K562 (cell line): ENCODE measurements around the gene MOSPD3. TPM values are rescaled to one million over a fixed set of nuclear protein-coding genes. Genes with fewer than 3 reads are reported as not detected.
A peak's percentile ranks its signal among the peaks of the same experiment; 100 is the strongest.

ENCODE experiments used
- ATAC-seq: fragments of 200-7000 bp; cut with Tn5 transposase; 3 replicates; pipeline ENCODE4 v1.9.1; 2020; ENCODE audit warnings: moderate library complexity
- BruUV-seq: library from RNA; stranded (reverse); fragments of 400-500 nt; replicated peaks from 2 replicates; lab custom pipeline; 2021; lab: Mats Ljungman, UMichigan
- CTCF ChIA-PET: fragments of 300-600 bp; formaldehyde crosslinking; extraction: SDS; loops from one replicate; lab custom pipeline; 2021; ENCODE audit warnings: low intra/inter-chr PET ratio; lab: Yijun Ruan, JAX
- POLR2A ChIA-PET: fragments of 300-600, 350-650 bp; sonication (Branson Sonifier 250); formaldehyde crosslinking; extraction: SDS; loops from one replicate; lab custom pipeline; 2021; ENCODE audit warnings: antibody characterized with exemption, inconsistent platforms; lab: Yijun Ruan, JAX
- DNase-seq, 4 experiments: peaks; one replicate each; pipeline versions ENCODE4 v3.0.0 to v3.0.0-alpha.2; 2011 to 2018; ENCODE audit warnings: low spot score in 3 of 4, mixed read lengths in 3 of 4; ENCODE audit errors: extremely low read depth in 1 of 4
- FAIRE-seq: peaks from 2 replicates; lab custom pipeline; 2011; peaks lifted over from hg19 to GRCh38; lab: Jason Lieb, UNC
- H2AFZ ChIP-seq: 2 replicates; pipeline ENCODE4 v1.6.0; 2011; ENCODE audit warnings: low read depth, low read length, control low read depth, inconsistent platforms
- H3K27ac ChIP-seq: fragments of 200-600 bp; 3 replicates; pipeline ENCODE4 v1.8.0; 2011; ENCODE audit warnings: low read depth, mild to moderate bottlenecking, control low read depth, inconsistent platforms, low read length, moderate library complexity, mixed read lengths; ENCODE audit errors: extremely low read depth
- H3K27me3 ChIP-seq, 2 experiments: fragments of 300-600 bp in 1 of 2; 2 replicates in 1 of 2; 3 replicates in 1 of 2; pipeline versions ENCODE4 v1.6.0 to v1.8.0; 2011; ENCODE audit warnings: inconsistent platforms in 2 of 2, low read length in 2 of 2, mild to moderate bottlenecking in 1 of 2, mixed read lengths in 1 of 2, moderate library complexity in 1 of 2; ENCODE audit not compliant: control insufficient read depth in 2 of 2, insufficient read depth in 2 of 2
- H3K36me3 ChIP-seq: fragments of 300-600 bp; 3 replicates; pipeline ENCODE4 v1.8.0; 2011; ENCODE audit warnings: mild to moderate bottlenecking, low read length, inconsistent platforms; ENCODE audit not compliant: control insufficient read depth, insufficient read depth
- H3K4me1 ChIP-seq, 2 experiments: fragments of 200-600 bp in 1 of 2; replicated peaks in 1 of 2; 2 replicates in 1 of 2; 3 replicates in 1 of 2; pipeline versions ENCODE4 v1.5.1 to v1.8.0; 2011; ENCODE audit warnings: inconsistent platforms in 2 of 2, low read length in 2 of 2, mild to moderate bottlenecking in 1 of 2, mixed read lengths in 1 of 2, moderate library complexity in 1 of 2; ENCODE audit not compliant: control insufficient read depth in 2 of 2, insufficient read depth in 2 of 2
- H3K4me2 ChIP-seq: 2 replicates; pipeline ENCODE4 v1.6.1; 2011; ENCODE audit warnings: low read length, control low read depth, inconsistent platforms, mixed read lengths; ENCODE audit not compliant: insufficient read depth
- H3K4me3 ChIP-seq: fragments of 200-600 bp; sonication (generic), shearing (Covaris generic); 2 replicates; pipeline ENCODE4 v1.5.1; 2016; ENCODE audit warnings: control low read depth, inconsistent platforms
- H3K79me2 ChIP-seq: fragments of 200-600 bp; 3 replicates; pipeline ENCODE4 v1.8.0; 2011; ENCODE audit warnings: low read length, inconsistent platforms; ENCODE audit not compliant: control insufficient read depth, insufficient read depth
- H3K9ac ChIP-seq, 2 experiments: 2 replicates each; pipeline versions ENCODE4 v1.6.0 to v1.6.1; 2011; ENCODE audit warnings: low read depth in 2 of 2, low read length in 2 of 2, control low read depth in 1 of 2, inconsistent platforms in 1 of 2, mild to moderate bottlenecking in 1 of 2, mixed read lengths in 1 of 2; ENCODE audit not compliant: insufficient read depth in 1 of 2
- H3K9me1 ChIP-seq: one replicate; pipeline ENCODE4 v1.6.0; 2011; ENCODE audit warnings: inconsistent platforms, mild to moderate bottlenecking, low read length, moderate library complexity; ENCODE audit not compliant: control insufficient read depth, insufficient read depth
- H3K9me3 ChIP-seq: replicated peaks from 2 replicates; pipeline ENCODE4 v1.5.1; 2011; ENCODE audit warnings: low read depth, low read length, inconsistent platforms; ENCODE audit not compliant: control insufficient read depth, insufficient read depth
- H4K20me1 ChIP-seq: replicated peaks from 2 replicates; pipeline ENCODE4 v1.6.1; 2011; ENCODE audit warnings: low read length, inconsistent platforms, mixed read lengths; ENCODE audit not compliant: control insufficient read depth, insufficient read depth
- DMBX1 ChIP-seq: fragments of 250-450 bp; sonication (Bioruptor Pico); IDR thresholded peaks from 2 replicates; pipeline ENCODE4 v1.8.0; 2022; ENCODE audit warnings: inconsistent platforms, mild to moderate bottlenecking, moderate library complexity, borderline replicate concordance
- WGBS: fragments of 100-300 bp; shearing (Covaris generic); methylation state at CpG from one replicate; pipeline ENCODE4 v1.1.6; 2016; ENCODE audit warnings: low coverage, mixed read lengths; ENCODE audit not compliant: insufficient coverage; ENCODE audit errors: missing lambda C conversion rate; 5-methylcytosine and 5-hydroxymethylcytosine counted together
- in situ Hi-C: fragments of 300-500 bp; cut with MboI; formaldehyde crosslinking; loops from 4 replicates; pipeline ENCODE4 v1.15.0; 2018; ENCODE audit warnings: inconsistent platforms, mixed read lengths
- intact Hi-C: fragments of 100-400 bp; cut with micrococcal nuclease; formaldehyde crosslinking; loops from 2 replicates; pipeline ENCODE4 v1.14.2; 2022
- polyA plus RNA-seq, 8 experiments: library from polyadenylated mRNA; depleted of rRNA in 4 of 8; stranded (reverse) in 5 of 8; unstranded in 3 of 8; fragments of >200 nt; fragmentation: Nextera tagmentation in 2 of 8; fragmentation: Illumina TruSeq in 1 of 8; extraction: Ambion mirVana in 2 of 8; extraction: Trizol in 1 of 8; gene quantifications; 2 replicates each; pipeline versions ENCODE4 v1.2.1 to v1.2.3, GENCODE V29; 2011 to 2014; ENCODE audit warnings: inconsistent platforms in 1 of 8, missing spikeins in 1 of 8
- total RNA-seq, 7 experiments: library from RNA; depleted of rRNA in 6 of 7; stranded (reverse); fragments of >200 nt in 6 of 7; fragmentation: Illumina TruSeq in 2 of 7; extraction: Trizol in 2 of 7; gene quantifications; 2 replicates each; pipeline versions ENCODE4 v1.2.1 to v1.2.3, GENCODE V29; 2011 to 2021; ENCODE audit warnings: low replicate concordance in 1 of 7
- TF ChIP-seq, protein P1 (sequence below): sonication (generic); formaldehyde crosslinking; IDR thresholded peaks from 2 replicates; pipeline ENCODE4 v1.8.0; 2022; ENCODE audit warnings: mild to moderate bottlenecking, low read depth, missing genetic modification reagents

Gene MOSPD3
- total and polyA plus RNA-seq, 9 of the 15 experiments (the other 6 are each of a cell fraction or from before 2014, with no cell fraction given), result 1.4 to 32.1 (median 7.3) TPM

DNA sequence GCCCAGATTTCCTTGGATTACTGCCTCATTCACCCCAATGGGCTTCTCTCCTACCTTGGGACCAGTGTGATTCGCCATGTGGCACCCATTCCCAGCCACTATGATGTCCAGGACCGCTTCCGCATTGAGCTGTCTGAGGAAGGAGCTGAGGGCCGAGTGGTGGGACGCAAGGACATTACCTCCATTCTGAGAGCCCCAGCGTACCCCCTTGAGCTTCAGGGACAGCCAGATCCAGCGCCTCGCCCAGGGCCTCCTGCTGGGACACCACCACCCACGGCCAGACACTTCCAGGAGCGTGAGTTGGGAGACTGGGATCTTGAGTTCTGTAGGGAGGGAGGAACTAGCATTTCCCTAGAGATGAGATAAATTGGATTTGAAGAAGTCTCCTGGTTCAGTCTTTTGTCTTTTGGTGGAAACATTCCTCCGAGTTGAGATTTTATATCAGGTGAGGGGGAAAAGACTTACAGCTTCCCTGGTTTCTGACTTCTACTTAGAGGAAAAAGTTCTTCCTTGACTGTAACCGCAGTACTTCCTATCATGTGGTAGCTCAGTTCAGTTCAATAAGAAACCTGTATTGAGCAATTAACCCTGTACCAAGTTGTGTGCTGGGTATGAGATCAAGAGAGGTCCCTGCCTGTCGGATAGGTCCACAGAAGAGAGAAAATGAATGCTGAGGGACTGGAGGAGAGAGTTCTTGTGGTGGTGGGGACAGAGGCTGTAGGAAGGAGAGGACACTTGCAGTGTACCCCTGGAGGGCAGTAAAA, 1.3 kb downstream of the MOSPD3 start:
- peaks cover 3% of the 10 kb centered on the region; the same call in 1 of the 3 replicates for H3K36me3 ChIP-seq
- in situ Hi-C loops (no loop called here), intact Hi-C loops (loop anchor here (2.0 kb wide), 1 partner anchor 77 kb away; no protein-coding TSS in a partner anchor)
- H4K20me1 ChIP-seq, result no peaks in the 10 kb centered on the region
- no TSS peak for BruUV-seq
- no peak for DNase-seq
- FAIRE-seq, result no peak
- peak overlapping the region; percentile 52; the same call in 1 of the 2 replicates for H3K4me3 ChIP-seq
- no peaks in the 10 kb centered on the region for H3K9me1 ChIP-seq
- H3K27me3 ChIP-seq, result no peaks in the 10 kb centered on the region
- no peak for TF ChIP-seq DMBX1 (CRISPR knock-in tag)
- TF ChIP-seq, protein P1, sequence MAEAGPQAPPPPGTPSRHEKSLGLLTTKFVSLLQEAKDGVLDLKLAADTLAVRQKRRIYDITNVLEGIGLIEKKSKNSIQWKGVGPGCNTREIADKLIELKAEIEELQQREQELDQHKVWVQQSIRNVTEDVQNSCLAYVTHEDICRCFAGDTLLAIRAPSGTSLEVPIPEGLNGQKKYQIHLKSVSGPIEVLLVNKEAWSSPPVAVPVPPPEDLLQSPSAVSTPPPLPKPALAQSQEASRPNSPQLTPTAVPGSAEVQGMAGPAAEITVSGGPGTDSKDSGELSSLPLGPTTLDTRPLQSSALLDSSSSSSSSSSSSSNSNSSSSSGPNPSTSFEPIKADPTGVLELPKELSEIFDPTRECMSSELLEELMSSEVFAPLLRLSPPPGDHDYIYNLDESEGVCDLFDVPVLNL (CRISPR knock-in tag), result 0 out of 2 replicates have a peak, but pooled peaks have one; percentile 13
- no peak overlapping the region; the same call in 2 of the 3 replicates for H3K27ac ChIP-seq
- ChIA-PET CTCF (interaction anchor here (0.6 kb wide), 3 partner anchors 67 to 383 kb away, joined by 3 to 5 read pairs (median 3); no protein-coding TSS in a partner anchor), POLR2A (interaction anchor here (0.7 to 5.9 kb wide), 7 partner anchors 10 to 64 kb away, joined by 3 to 54 read pairs (median 6); partner anchors contain the start of genes FBXO24, LRCH4 and TFR2)
- 62% methylated on average over 13 of the region's 13 CpGs for WGBS
- no peaks in the 10 kb centered on the region for H3K9me3 ChIP-seq
- peaks cover 6% of the 10 kb centered on the region; the same call in 2 of the 3 replicates for H3K79me2 ChIP-seq
- peaks cover 19 to 28% of the 10 kb centered on the region in 2 experiments; a peak in 4 of 5 replicates for H3K4me1 ChIP-seq
- peak overlapping the region; percentile 81 for H3K4me2 ChIP-seq
- H3K9ac ChIP-seq, result peak overlapping the region; percentile 63 to 95
- H2AFZ ChIP-seq, result peak overlapping the region; percentile 41
- ATAC-seq, result no peak
